Muscle layer of duodenum (tissue), 2 donors: Measurements from ENCODE around the gene RNF168.
"Not testable (repeated sequence)": the region's sequence is repeated elsewhere in the genome, so short reads cannot be mapped to it uniquely, and the experiment has no call there.

Source experiments
- H3K27ac ChIP-seq: one replicate; pipeline ENCODE4 v1.7.0; 2013; ENCODE audit warnings: mild to moderate bottlenecking, low read length
- H3K27me3 ChIP-seq: one replicate; pipeline ENCODE4 v1.7.0; 2013; ENCODE audit warnings: low read depth, mild to moderate bottlenecking, control low read depth, low read length
- H3K36me3 ChIP-seq, 2 donors: one replicate each; pipeline ENCODE4 v1.7.0; 2013; ENCODE audit warnings: low read length in 2 of 2, control low read depth in 1 of 2, mild to moderate bottlenecking in 1 of 2; ENCODE audit not compliant: insufficient read depth in 2 of 2, control insufficient read depth in 1 of 2
- H3K4me1 ChIP-seq, 2 donors: one replicate each; pipeline ENCODE4 v1.7.0; 2013; ENCODE audit warnings: low read length in 2 of 2, mild to moderate bottlenecking in 2 of 2, control low read depth in 1 of 2, moderate library complexity in 1 of 2; ENCODE audit not compliant: insufficient read depth in 2 of 2, control insufficient read depth in 1 of 2
- H3K4me3 ChIP-seq, 2 donors: one replicate each; pipeline ENCODE4 v1.7.0; 2013; ENCODE audit warnings: low read length in 2 of 2, low read depth in 1 of 2, mild to moderate bottlenecking in 1 of 2
- H3K9me3 ChIP-seq, 2 donors: one replicate each; pipeline ENCODE4 v1.7.0; 2013; ENCODE audit warnings: low read length in 2 of 2, control low read depth in 1 of 2, mild to moderate bottlenecking in 1 of 2; ENCODE audit not compliant: control insufficient read depth in 1 of 2
- donor health status: healthy.

The RNF168 gene

DNA sequence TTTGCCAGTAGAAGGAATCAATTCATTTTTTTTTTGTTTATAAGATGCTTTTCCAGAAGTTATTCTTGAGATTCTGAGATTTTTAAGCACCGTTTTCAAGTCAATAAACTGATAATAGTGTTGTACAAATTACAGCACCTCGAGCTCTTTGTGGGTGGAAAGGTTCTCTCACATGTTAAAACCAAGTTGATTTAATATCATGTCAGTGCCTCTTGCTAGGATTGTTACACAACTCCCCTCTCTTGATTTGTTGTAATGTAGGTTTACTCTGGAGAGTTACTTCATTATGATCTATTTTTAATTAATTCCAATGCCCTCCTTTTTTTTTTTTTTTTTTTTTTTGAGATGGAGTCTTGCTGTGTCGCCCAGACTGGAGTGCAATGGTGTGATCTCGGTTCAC, 45.5 kb downstream of the RNF168 start:
- Histone ChIP-seq H3K36me3 (no peaks in the 10 kb centered on the region), H3K4me3 (no peak overlapping the region), H3K9me3 (no peaks in the 10 kb centered on the region), H3K4me1 (no peaks in the 10 kb centered on the region), H3K27me3 (no peaks in the 10 kb centered on the region), H3K27ac (no peak overlapping the region)

DNA sequence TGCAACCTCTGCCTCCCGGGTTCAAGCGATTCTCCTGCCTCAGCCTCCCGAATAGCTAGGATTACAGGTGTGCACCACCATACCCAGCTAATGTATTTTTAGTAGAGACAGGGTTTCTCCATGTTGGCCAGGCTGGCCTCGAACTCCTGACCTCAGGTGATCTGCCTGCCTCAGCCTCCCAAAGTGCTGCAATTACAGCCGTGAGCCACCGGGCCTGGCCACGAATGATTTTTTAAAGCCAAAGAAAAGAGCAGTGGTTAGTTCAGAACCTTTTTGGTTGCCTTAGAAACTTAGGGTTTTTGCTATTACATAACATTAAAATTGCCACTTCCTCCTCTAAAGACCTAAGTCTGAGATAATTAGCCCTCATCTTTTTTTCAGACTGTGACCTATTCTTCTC, 46.1 kb downstream of the RNF168 start:
- H3K27me3 ChIP-seq, H3K9me3 ChIP-seq, H3K36me3 ChIP-seq, H3K4me3 ChIP-seq, H3K27ac ChIP-seq, H3K4me1 ChIP-seq: not testable (repeated sequence)

DNA sequence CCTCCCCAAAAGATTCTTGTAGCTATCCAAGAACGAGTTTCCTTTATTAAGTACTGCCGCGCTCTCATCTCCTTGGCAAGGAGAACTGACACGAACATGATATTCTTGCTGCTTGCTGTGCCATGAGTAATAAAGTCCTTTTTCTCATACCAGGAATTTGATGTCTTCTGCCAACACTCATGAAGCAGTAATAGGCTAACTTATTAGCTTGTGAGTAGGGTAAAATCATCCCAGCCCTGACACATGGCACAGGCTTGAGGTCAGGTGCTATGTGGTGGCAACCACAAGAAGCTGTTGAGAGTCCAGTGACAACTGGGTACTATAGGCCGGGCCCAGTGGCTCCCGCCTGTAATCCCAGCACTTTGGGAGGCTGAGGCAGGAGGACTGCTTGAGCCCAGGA, 48.6 kb downstream of the RNF168 start:
- Histone ChIP-seq H3K27ac (no peak overlapping the region), H3K27me3 (no peaks in the 10 kb centered on the region), H3K4me1 (no peaks in the 10 kb centered on the region), H3K9me3 (no peaks in the 10 kb centered on the region), H3K36me3 (peaks cover 0 to 5% of the 10 kb centered on the region in 2 donors), H3K4me3 (no peak overlapping the region)

DNA sequence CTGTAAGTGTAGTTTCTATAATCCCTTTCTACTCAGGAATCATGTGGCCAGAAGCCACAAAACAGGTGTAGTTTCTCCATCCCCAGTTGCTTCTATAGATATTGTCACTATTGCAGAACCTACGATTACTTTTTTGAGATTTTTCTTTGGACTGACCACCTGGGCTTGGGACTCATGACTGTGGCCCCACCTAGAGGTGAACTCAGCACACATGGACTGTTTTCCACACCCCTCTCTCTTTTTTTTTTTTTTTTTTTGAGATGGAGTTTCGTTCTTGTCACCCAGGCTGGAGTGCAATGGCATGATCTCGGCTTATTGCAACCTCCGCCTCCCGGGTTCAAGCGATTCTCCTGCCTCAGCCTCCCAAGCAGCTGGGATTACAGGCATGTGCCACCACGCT, 58.2 kb downstream of the RNF168 start:
- H3K9me3 ChIP-seq, H3K36me3 ChIP-seq, H3K27ac ChIP-seq, H3K4me1 ChIP-seq, H3K27me3 ChIP-seq, H3K4me3 ChIP-seq: not testable (repeated sequence)

DNA sequence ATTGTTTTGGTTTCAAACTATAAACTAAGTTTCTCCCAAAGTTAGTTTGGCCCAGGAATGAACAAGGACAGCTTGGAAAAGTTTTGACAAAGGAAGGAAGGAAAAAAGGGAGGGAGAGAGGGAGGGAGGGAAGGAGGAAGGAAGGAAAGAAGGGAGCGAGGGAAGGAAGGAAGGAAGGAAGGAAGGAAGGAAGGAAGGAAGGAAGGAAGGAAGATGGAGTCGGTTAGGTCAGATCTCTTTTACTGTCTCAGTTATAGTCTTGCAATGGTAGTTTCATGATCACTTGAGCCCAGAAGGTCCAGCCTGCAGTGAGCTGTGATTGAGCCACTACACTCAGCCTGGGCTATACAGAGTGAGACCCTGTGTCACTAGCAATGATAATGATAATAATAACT, 59.1 kb downstream of the RNF168 start:
- no peaks in the 10 kb centered on the region for H3K36me3 ChIP-seq
- no peak overlapping the region for H3K27ac ChIP-seq
- no peaks in the 10 kb centered on the region for H3K27me3 ChIP-seq
- no peak overlapping the region for H3K4me3 ChIP-seq
- no peaks in the 10 kb centered on the region for H3K9me3 ChIP-seq
- H3K4me1 ChIP-seq, result no peaks in the 10 kb centered on the region

DNA sequence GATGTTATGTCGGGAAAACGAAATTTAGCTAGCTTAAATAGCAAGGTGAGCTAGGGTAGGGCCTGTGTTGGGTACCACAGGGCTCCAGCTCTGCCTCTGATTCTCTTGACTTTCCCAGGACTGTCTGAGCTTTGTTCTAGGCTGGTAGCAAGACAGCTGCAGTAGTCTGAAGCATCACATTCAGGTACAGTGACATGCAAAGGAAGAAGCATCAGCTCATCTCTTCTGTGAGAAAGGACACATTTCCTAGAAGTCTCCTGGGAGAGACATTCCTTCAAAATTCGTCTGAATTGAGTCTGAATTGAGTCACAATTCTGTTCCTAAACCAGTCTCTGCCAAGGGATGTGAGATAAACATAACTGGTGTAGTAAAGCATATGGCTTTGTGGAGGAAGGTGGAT, 62.9 kb downstream of the RNF168 start:
- no peaks in the 10 kb centered on the region for H3K4me1 ChIP-seq
- no peaks in the 10 kb centered on the region for H3K27me3 ChIP-seq
- no peaks in the 10 kb centered on the region for H3K36me3 ChIP-seq
- H3K9me3 ChIP-seq, result no peaks in the 10 kb centered on the region
- H3K4me3 ChIP-seq, result no peak overlapping the region
- H3K27ac ChIP-seq, result no peak overlapping the region

DNA sequence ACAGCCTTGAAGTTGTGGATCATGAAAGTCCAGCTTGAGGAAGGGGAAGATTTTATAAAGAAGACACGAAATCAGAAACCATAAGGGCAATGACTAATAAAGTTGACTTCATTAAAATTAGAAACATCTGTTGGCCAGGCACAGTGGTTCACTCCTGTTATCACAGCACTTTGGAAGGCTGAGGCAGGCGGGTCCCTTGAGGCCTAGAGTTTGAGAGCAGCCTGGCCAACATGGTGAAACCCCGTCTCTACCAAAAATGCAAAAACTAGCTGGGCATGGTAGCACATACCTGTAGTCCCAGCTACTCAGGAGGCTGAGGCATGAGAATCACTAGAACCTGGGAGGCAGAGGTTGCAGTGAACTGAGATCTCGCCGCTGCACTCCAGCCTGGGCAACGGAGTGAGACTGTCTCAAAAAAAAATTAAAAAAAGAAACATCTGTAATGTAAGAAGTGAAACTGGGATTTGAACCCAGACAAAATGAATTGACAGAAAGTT, 63.5 kb downstream of the RNF168 start:
- Histone ChIP-seq H3K4me3 (no peak overlapping the region), H3K36me3 (no peaks in the 10 kb centered on the region), H3K27ac (no peak overlapping the region), H3K27me3 (no peaks in the 10 kb centered on the region), H3K9me3 (no peaks in the 10 kb centered on the region), H3K4me1 (no peaks in the 10 kb centered on the region)

DNA sequence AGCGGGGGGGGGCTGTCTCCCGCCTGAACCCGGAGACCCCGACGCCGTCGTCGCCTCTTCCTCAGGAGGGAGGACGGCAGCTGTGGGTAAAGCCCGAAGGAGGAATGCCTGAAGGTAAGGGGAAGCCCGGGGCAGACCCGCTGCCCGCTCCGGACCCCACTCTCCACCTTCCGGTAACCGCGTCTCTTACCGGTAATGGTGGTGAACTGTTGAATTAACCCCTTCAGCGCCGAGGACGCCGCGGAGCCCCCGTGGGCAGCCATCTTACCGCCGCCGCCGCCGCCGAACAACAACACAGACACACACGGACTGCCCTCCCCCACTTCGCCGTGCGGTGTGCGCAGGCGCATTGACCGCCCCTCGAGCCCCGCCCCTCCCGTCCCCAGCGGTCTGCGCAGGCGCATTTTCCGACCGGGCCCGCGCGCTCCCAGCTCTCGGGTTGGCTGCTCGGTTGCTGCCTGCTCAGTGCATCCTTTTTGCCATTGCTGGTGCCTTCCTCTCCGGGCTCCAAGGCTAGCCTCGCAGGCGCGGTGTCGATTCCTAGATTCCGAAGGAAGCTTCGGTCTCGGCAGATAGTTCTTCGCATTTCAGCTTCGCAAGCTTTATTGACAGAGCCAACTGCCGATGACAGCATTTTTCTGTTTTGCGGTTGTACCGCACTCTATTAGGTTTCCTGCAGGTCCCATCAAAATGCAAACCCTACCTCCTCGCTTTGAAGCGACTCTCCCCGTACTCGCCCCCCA, 71.3 kb downstream of the RNF168 start, which contains the start of gene UBXN7:
TSS of gene UBXN7 (minus strand) at position 291 of the 743 bp plus-strand sequence. CDS start at position 263, 28 bp downstream.
- Histone ChIP-seq H3K36me3 (no peaks in the 10 kb centered on the region), H3K4me1 (peaks cover 0 to 11% of the 10 kb centered on the region in 2 donors), H3K4me3 (peak within 1 kb of the TSS; percentile 92 to 94), H3K9me3 (no peaks in the 10 kb centered on the region), H3K27ac (peak within 1 kb of the TSS; percentile 82), H3K27me3 (no peaks in the 10 kb centered on the region)

DNA sequence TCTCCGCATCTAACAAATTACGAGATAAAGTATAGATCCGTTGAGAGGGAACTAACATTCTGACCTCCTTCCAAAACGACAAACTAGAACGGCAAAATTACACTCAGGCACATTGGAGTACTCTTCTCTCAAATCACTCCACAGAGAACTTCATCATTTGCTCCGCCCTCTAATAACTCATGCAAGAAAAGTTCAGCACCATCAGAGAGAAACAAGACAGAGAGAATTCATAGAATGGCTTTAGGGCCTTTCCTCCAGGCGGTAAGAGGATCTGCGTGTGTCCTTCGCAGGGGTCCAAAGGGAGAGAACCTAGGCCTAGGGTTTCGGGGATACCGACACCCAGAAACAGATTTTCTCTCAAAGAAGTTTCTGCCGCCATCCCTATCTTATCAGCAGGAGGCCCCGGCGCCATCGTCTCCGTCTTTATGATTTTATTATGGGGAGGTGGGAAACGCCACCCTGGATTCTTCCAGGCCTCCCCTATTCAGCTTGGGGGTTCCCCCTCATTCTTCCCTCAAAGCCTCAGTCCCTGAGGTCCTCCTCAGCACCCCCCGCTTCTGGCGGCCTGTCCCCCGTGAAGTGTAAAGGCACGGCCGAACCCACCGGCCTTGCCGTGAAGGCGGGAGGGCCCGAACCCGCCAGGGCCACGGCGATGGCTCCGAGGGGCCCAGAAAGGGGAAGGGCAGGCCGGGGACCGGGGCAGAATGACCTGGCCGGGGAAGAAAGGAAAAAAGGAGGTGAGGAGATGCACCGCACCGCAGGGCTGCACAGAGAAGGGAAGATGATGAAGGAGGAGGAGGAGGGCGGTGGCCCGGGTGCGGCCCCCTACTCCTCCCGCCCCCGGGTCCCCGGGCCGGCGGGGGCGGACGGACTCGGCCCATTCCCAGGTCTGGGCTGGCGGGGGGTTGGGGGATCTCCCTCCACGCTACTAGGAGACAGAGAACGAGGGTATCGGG, 72.1 kb downstream of the RNF168 start:
- peak overlapping the region; percentile 85 to 92 for H3K4me3 ChIP-seq
- no peaks in the 10 kb centered on the region for H3K27me3 ChIP-seq
- peak overlapping the region; percentile 82 for H3K27ac ChIP-seq
- peaks cover 0 to 11% of the 10 kb centered on the region in 2 donors for H3K4me1 ChIP-seq
- H3K36me3 ChIP-seq, result no peaks in the 10 kb centered on the region
- H3K9me3 ChIP-seq, result no peaks in the 10 kb centered on the region

DNA sequence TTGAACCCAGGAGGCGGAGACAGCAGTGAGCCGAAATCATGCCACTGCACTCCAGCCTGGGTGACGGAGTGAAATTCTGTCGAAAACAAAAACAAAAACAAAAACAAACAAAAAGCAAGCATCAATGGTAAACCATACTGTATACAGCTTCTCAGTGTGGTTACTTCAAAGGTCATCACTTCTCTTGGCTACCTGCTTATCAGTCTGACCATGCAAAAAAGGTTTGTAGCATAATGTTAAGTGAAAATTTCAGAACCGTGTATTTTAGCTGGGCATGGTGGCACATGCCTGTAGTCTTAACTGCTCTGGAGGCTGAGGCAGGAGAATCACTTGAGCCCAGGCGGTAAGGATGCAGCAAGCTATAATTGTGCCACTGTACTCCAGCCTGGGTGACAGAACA, 75.5 kb downstream of the RNF168 start:
- no peak overlapping the region for H3K4me3 ChIP-seq
- no peaks in the 10 kb centered on the region for H3K36me3 ChIP-seq
- H3K27me3 ChIP-seq, result no peaks in the 10 kb centered on the region
- no peak overlapping the region for H3K27ac ChIP-seq
- no peaks in the 10 kb centered on the region for H3K9me3 ChIP-seq
- H3K4me1 ChIP-seq, result peaks cover 0 to 16% of the 10 kb centered on the region in 2 donors

DNA sequence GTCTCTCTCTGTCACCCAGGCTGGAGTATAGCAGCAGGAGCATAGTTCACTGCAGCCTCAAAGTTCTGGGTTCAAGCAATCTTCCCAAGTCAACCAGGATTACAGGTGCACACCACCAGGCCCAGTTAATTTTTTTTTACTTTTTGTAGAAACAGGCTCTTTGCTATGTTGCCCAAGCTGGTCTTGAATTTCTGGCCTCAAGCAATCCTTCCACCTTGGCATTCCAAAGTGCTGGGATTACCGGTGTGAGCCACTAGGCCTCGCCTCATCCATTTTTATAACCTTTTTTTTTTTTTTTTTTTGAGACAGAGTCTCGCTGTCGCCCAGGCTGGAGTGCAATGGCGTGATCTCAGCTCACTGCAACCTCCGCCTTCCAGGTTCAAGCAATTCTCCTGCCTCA, 79.1 kb downstream of the RNF168 start:
- not testable (repeated sequence) for H3K36me3 ChIP-seq, H3K4me3 ChIP-seq, H3K27me3 ChIP-seq, H3K9me3 ChIP-seq, H3K27ac ChIP-seq
- peaks cover 0 to 20% of the 10 kb centered on the region in 2 donors for H3K4me1 ChIP-seq
